ENCODE results near the gene RALA.

- TF ChIP-seq RAD21 (IDR thresholded peaks at IDR 0.05) (no peak), GABPA (IDR thresholded peaks at IDR 0.05 in 1 of 2, conservative IDR thresholded peaks at IDR 0.05 in 1 of 2) (no peak), CTCF (IDR thresholded peaks at IDR 0.05; ENCODE audit: low read depth, low read length, missing input control) (no peak), JUND (IDR thresholded peaks at IDR 0.05) (no peak), HNF4A (conservative IDR thresholded peaks at IDR 0.05) (no peak)
These were observed 53.0 kb downstream of the RALA start for GRCh38 chr7:39676346-39676745.

All from liver (tissue), 3 donors.